ENCODE results near the gene EIF6.

GRCh38 chr20:35275741-35276251 is 8.8 kb downstream of the EIF6 start:
- TF ChIP-seq CTCF (IDR thresholded peaks at IDR 0.05; ENCODE audit: control extremely low read depth in 1 of 3, insufficient read depth in 1 of 3, low read depth in 1 of 3, low read length in 3 of 3) = no peak
- no peak for TF ChIP-seq EZH2 (IDR thresholded peaks at IDR 0.05; ENCODE audit: low read depth, low read length, severe bottlenecking)
- TF ChIP-seq YY1 (IDR thresholded peaks at IDR 0.05; ENCODE audit: low read depth, low read length) = no peak
- no peak for TF ChIP-seq SIRT6 (IDR thresholded peaks at IDR 0.05; ENCODE audit: low read length)
- no peak for TF ChIP-seq CBX5 (IDR thresholded peaks at IDR 0.05; ENCODE audit: low read depth, low read length)
- TF ChIP-seq FOSL1 (IDR thresholded peaks at IDR 0.05; ENCODE audit: insufficient read depth, low read depth, low read length) = no peak

Measured in H1 (cell line).